DND-41 (cell line): Measurements from ENCODE around the gene ATG5.

Source experiments
- ATAC-seq: fragments of 200-7000 bp; cut with Tn5 transposase; 3 replicates; pipeline ENCODE4 v1.9.1; 2021; ENCODE audit warnings: low read depth; ENCODE audit not compliant: insufficient read depth
- DNase-seq: peaks from one replicate; pipeline ENCODE4 v3.0.0-alpha.2; 2020
- H2AFZ ChIP-seq: 2 replicates; pipeline ENCODE4 v1.6.0; 2012; ENCODE audit warnings: low read depth, low read length
- H3K27ac ChIP-seq: 2 replicates; pipeline ENCODE4 v1.5.1; 2012; ENCODE audit warnings: low read length, inconsistent platforms
- H3K27me3 ChIP-seq: fragments of 200-600 bp; sonication (generic); 2 replicates; pipeline ENCODE4 v1.6.0; 2012; ENCODE audit warnings: low read length, mild to moderate bottlenecking, inconsistent platforms; ENCODE audit not compliant: insufficient read depth, poor library complexity
- H3K36me3 ChIP-seq: 2 replicates; pipeline ENCODE4 v1.5.1; 2012; ENCODE audit warnings: low read length, inconsistent platforms; ENCODE audit not compliant: insufficient read depth
- H3K4me1 ChIP-seq: 2 replicates; pipeline ENCODE4 v1.5.1; 2012; ENCODE audit warnings: mild to moderate bottlenecking, low read length; ENCODE audit not compliant: insufficient read depth
- H3K4me2 ChIP-seq: 2 replicates; pipeline ENCODE4 v1.6.0; 2012; ENCODE audit warnings: mild to moderate bottlenecking, moderate library complexity, low read length, inconsistent platforms; ENCODE audit not compliant: insufficient read depth
- H3K4me3 ChIP-seq, 2 experiments: fragments of 200-600 bp in 1 of 2; shearing (Covaris generic) in 1 of 2; 2 replicates each; pipeline ENCODE4 v1.5.1; 2012 to 2016; ENCODE audit warnings: inconsistent platforms in 2 of 2, low read length in 2 of 2, mild to moderate bottlenecking in 2 of 2, low read depth in 1 of 2, moderate library complexity in 1 of 2
- H3K79me2 ChIP-seq: 2 replicates; pipeline ENCODE4 v1.6.0; 2012; ENCODE audit warnings: low read length, inconsistent platforms; ENCODE audit not compliant: insufficient read depth
- H3K9ac ChIP-seq: 2 replicates; pipeline ENCODE4 v1.6.0; 2012; ENCODE audit warnings: low read depth, mild to moderate bottlenecking, inconsistent platforms, low read length, moderate library complexity
- H3K9me3 ChIP-seq: 2 replicates; pipeline ENCODE4 v1.5.1; 2012; ENCODE audit warnings: low read length, moderate library complexity, mild to moderate bottlenecking, inconsistent platforms; ENCODE audit not compliant: insufficient read depth, severe bottlenecking
- H4K20me1 ChIP-seq: 2 replicates; pipeline ENCODE4 v1.6.0; 2012; ENCODE audit warnings: low read length; ENCODE audit not compliant: insufficient read depth
- EZH2 ChIP-seq: IDR thresholded peaks from 3 replicates; pipeline ENCODE4 v1.6.1; 2012; ENCODE audit warnings: borderline replicate concordance, low read depth, mild to moderate bottlenecking, moderate library complexity, low read length, inconsistent platforms; ENCODE audit not compliant: severe bottlenecking
- TF ChIP-seq, protein P1 (sequence below): IDR thresholded peaks from 2 replicates; pipeline ENCODE4 v1.5.1; 2012; ENCODE audit warnings: borderline replicate concordance, low read length, moderate library complexity, mild to moderate bottlenecking; ENCODE audit not compliant: poor library complexity, severe bottlenecking; ENCODE audit errors: extremely low read depth

The ATG5 gene

DNA sequence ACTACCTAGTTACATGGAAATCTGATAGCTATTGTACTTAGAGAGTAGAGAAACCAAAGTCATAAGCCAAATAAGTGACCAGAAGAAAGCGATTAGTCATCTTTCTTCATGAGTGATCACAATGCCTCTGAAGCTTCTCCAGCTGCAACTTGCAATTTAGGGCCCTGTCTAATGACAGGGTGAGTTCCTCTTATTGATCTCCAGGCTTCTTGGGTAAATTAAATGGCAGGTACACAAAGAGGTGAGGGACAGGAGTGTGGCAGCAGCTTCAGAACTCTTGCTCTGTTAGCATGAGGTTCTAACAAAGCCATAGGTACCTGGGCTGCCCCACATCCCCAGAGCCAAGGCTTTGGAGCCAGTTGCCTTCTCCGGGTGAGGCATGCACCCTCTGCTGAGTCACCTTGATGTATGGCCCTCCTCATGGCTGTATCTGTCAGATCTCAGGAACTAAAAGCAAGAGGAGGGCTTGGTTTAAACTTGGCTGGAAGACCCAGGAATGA, 178.7 kb downstream of the ATG5 start:
- Histone ChIP-seq H3K27ac (no peak overlapping the region), H3K36me3 (no peaks in the 10 kb centered on the region), H3K4me3 (no peak overlapping the region), H3K4me1 (peaks cover 14% of the 10 kb centered on the region), H4K20me1 (no peaks in the 10 kb centered on the region), H3K9ac (no peak overlapping the region), H3K9me3 (no peaks in the 10 kb centered on the region), H3K79me2 (no peaks in the 10 kb centered on the region), H3K27me3 (no peaks in the 10 kb centered on the region), H2AFZ (no peak overlapping the region), H3K4me2 (no peak overlapping the region)
- DNase-seq (no peak), ATAC-seq (no peak)
- TF ChIP-seq EZH2 = no peak
- TF ChIP-seq, protein P1, sequence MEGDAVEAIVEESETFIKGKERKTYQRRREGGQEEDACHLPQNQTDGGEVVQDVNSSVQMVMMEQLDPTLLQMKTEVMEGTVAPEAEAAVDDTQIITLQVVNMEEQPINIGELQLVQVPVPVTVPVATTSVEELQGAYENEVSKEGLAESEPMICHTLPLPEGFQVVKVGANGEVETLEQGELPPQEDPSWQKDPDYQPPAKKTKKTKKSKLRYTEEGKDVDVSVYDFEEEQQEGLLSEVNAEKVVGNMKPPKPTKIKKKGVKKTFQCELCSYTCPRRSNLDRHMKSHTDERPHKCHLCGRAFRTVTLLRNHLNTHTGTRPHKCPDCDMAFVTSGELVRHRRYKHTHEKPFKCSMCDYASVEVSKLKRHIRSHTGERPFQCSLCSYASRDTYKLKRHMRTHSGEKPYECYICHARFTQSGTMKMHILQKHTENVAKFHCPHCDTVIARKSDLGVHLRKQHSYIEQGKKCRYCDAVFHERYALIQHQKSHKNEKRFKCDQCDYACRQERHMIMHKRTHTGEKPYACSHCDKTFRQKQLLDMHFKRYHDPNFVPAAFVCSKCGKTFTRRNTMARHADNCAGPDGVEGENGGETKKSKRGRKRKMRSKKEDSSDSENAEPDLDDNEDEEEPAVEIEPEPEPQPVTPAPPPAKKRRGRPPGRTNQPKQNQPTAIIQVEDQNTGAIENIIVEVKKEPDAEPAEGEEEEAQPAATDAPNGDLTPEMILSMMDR = no peak

DNA sequence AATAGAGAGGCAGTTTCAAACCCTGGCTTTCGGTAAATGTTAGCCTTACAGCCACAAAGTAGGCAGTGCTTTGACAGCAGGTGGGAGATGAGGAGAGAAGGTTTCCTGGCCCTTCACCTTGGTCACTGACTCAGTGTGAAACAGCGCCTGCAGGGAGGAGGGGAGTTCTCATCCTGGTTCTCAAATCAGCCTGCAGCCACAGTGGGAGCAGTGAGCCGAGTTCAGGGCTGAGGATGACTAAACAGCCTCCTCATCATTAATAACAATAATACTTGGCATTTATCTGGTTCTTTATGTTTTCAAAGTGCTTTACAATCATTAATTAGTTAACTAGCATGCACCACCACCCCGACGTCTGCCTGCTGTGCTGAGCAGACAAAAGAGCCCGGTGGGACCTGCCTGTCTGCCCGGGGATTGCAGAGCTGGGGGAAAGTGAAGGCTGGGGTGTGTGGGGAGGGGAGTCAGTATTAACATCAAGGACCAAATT, 179.8 kb downstream of the ATG5 start:
- Histone ChIP-seq H4K20me1 (no peaks in the 10 kb centered on the region), H3K79me2 (no peaks in the 10 kb centered on the region), H2AFZ (no peak overlapping the region), H3K36me3 (no peaks in the 10 kb centered on the region), H3K9ac (no peak overlapping the region), H3K27ac (no peak overlapping the region), H3K4me2 (no peak overlapping the region), H3K9me3 (no peaks in the 10 kb centered on the region), H3K27me3 (no peaks in the 10 kb centered on the region), H3K4me1 (peaks cover 22% of the 10 kb centered on the region), H3K4me3 (no peak overlapping the region)
- no peak for ATAC-seq
- no peak for DNase-seq
- no peak for TF ChIP-seq EZH2
- TF ChIP-seq, protein P1 = no peak

DNA sequence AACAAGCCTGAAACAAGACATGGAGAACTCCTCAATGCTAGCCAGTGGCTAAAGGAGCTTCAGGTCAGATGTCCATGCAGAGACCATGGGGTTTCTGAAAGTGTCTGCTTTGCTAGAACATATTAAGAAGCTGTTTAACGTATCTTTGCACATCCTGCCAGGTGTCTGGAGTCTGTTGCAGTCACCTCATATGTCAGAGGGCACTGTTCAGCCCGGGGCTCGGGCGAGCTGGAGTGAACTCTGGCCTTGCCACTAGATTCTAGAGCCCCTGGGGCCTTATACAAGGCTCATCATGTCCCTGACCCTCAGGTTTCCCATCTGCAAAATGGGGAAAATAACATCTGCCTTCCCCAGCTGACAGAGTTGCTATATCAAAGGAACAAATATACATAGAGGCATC, 180.4 kb downstream of the ATG5 start:
- no peaks in the 10 kb centered on the region for H3K79me2 ChIP-seq
- H3K4me3 ChIP-seq = no peak overlapping the region
- no peak overlapping the region for H3K9ac ChIP-seq
- no peak for ATAC-seq
- H3K27ac ChIP-seq = no peak overlapping the region
- H3K27me3 ChIP-seq = no peaks in the 10 kb centered on the region
- no peaks in the 10 kb centered on the region for H3K9me3 ChIP-seq
- no peak overlapping the region for H3K4me2 ChIP-seq
- H2AFZ ChIP-seq = no peak overlapping the region
- H4K20me1 ChIP-seq = no peaks in the 10 kb centered on the region
- DNase-seq = no peak
- TF ChIP-seq, protein P1 = no peak
- TF ChIP-seq EZH2 = no peak
- H3K4me1 ChIP-seq = peaks cover 22% of the 10 kb centered on the region
- H3K36me3 ChIP-seq = no peaks in the 10 kb centered on the region

GRCh38 chr6:106143665-106144064, 181.9 kb downstream of the ATG5 start:
- H3K4me1 ChIP-seq = peaks cover 16% of the 10 kb centered on the region
- H3K27ac ChIP-seq = no peak overlapping the region
- DNase-seq = no peak
- no peaks in the 10 kb centered on the region for H3K79me2 ChIP-seq
- no peak for ATAC-seq
- no peaks in the 10 kb centered on the region for H3K36me3 ChIP-seq
- no peaks in the 10 kb centered on the region for H4K20me1 ChIP-seq
- no peak for TF ChIP-seq EZH2
- TF ChIP-seq, protein P1 = no peak
- H3K4me2 ChIP-seq = no peak overlapping the region
- no peaks in the 10 kb centered on the region for H3K27me3 ChIP-seq
- no peak overlapping the region for H3K4me3 ChIP-seq
- no peak overlapping the region for H2AFZ ChIP-seq
- no peaks in the 10 kb centered on the region for H3K9me3 ChIP-seq
- H3K9ac ChIP-seq = no peak overlapping the region
